Mesenchymal stem cell (in vitro differentiated cells and primary cell): Measurements from ENCODE around the gene ACCSL.
A peak's percentile ranks its signal among the peaks of the same experiment; 100 is the strongest.

Source experiments
- DNase-seq: peaks from one replicate; pipeline ENCODE4 v3.0.0-alpha.2; 2013
- H2AFZ ChIP-seq: one replicate; pipeline ENCODE4 v1.6.1; 2013; ENCODE audit warnings: low read depth, mild to moderate bottlenecking, control low read depth, inconsistent platforms, low read length, moderate library complexity
- H2AK5ac ChIP-seq: 2 replicates; pipeline ENCODE4 v1.6.1; 2013; ENCODE audit warnings: low read length, moderate library complexity, mild to moderate bottlenecking, inconsistent platforms; ENCODE audit not compliant: severe bottlenecking
- H2BK120ac ChIP-seq: one replicate; pipeline ENCODE4 v1.6.1; 2013; ENCODE audit warnings: low read depth, mild to moderate bottlenecking, inconsistent platforms, low read length, moderate library complexity
- H2BK12ac ChIP-seq, 2 experiments: one replicate each; pipeline ENCODE4 v1.6.1; 2013; ENCODE audit warnings: inconsistent platforms in 2 of 2, low read length in 2 of 2, mild to moderate bottlenecking in 2 of 2, moderate library complexity in 2 of 2, control low read depth in 1 of 2
- H2BK15ac ChIP-seq: one replicate; pipeline ENCODE4 v1.6.1; 2013; ENCODE audit warnings: mild to moderate bottlenecking, low read depth, inconsistent platforms; ENCODE audit not compliant: poor library complexity, severe bottlenecking
- H2BK5ac ChIP-seq: 2 replicates; pipeline ENCODE4 v1.6.1; 2013; ENCODE audit warnings: low read depth, mild to moderate bottlenecking, low read length, control low read depth, inconsistent platforms; ENCODE audit not compliant: poor library complexity, severe bottlenecking
- H3K14ac ChIP-seq, 2 experiments: one replicate each; pipeline ENCODE4 v1.6.1; 2013; ENCODE audit warnings: inconsistent platforms in 2 of 2, low read length in 2 of 2, control low read depth in 1 of 2, mild to moderate bottlenecking in 1 of 2, moderate library complexity in 1 of 2
- H3K18ac ChIP-seq, 2 experiments: one replicate each; pipeline ENCODE4 v1.6.1; 2013; ENCODE audit warnings: inconsistent platforms in 2 of 2, low read length in 2 of 2, control low read depth in 1 of 2, low read depth in 1 of 2, mild to moderate bottlenecking in 1 of 2
- H3K23ac ChIP-seq, 2 experiments: one replicate each; pipeline ENCODE4 v1.6.1; 2013; ENCODE audit warnings: inconsistent platforms in 2 of 2, low read length in 2 of 2, mild to moderate bottlenecking in 2 of 2, moderate library complexity in 2 of 2, control low read depth in 1 of 2
- H3K27ac ChIP-seq: 2 replicates; pipeline ENCODE4 v1.5.1; 2013; ENCODE audit warnings: mild to moderate bottlenecking, moderate library complexity, low read length, control low read depth, inconsistent platforms; ENCODE audit not compliant: poor library complexity, severe bottlenecking
- H3K27me3 ChIP-seq, 2 experiments: 2 replicates each; pipeline versions ENCODE4 v1.6.1 to v1.7.0; 2013; ENCODE audit warnings: low read length in 2 of 2, mild to moderate bottlenecking in 2 of 2, moderate library complexity in 2 of 2, control low read depth in 1 of 2, inconsistent platforms in 1 of 2; ENCODE audit not compliant: control insufficient read depth in 1 of 2, insufficient read depth in 1 of 2
- H3K36me3 ChIP-seq, 2 experiments: 2 replicates each; pipeline versions ENCODE4 v1.6.1 to v1.7.0; 2013; ENCODE audit warnings: low read length in 2 of 2, control low read depth in 1 of 2, inconsistent platforms in 1 of 2, low read depth in 1 of 2, mild to moderate bottlenecking in 1 of 2; ENCODE audit not compliant: insufficient read depth in 2 of 2, control insufficient read depth in 1 of 2
- H3K4ac ChIP-seq, 2 experiments: one replicate each; pipeline ENCODE4 v1.6.1; 2013; ENCODE audit warnings: inconsistent platforms in 2 of 2, low read length in 2 of 2, mild to moderate bottlenecking in 2 of 2, moderate library complexity in 2 of 2, control low read depth in 1 of 2, low read depth in 1 of 2
- H3K4me1 ChIP-seq: 2 replicates; pipeline ENCODE4 v1.6.1; 2013; ENCODE audit warnings: low read depth, low read length, control low read depth; ENCODE audit not compliant: control insufficient read depth, insufficient read depth
- H3K4me2 ChIP-seq: 2 replicates; pipeline ENCODE4 v1.6.1; 2013; ENCODE audit warnings: low read length, mild to moderate bottlenecking, inconsistent platforms; ENCODE audit not compliant: poor library complexity, severe bottlenecking
- H3K4me3 ChIP-seq, 2 experiments: 2 replicates each; pipeline versions ENCODE4 v1.5.1 to v1.7.0; 2013; ENCODE audit warnings: low read length in 2 of 2, mild to moderate bottlenecking in 2 of 2, control low read depth in 1 of 2, low read depth in 1 of 2; ENCODE audit not compliant: insufficient read depth in 1 of 2
- H3K79me1 ChIP-seq: replicated peaks from 2 replicates; pipeline ENCODE4 v1.6.1; 2013; ENCODE audit warnings: mild to moderate bottlenecking, control low read depth, low read length, inconsistent platforms; ENCODE audit not compliant: poor library complexity, severe bottlenecking
- H3K9ac ChIP-seq: 2 replicates; pipeline ENCODE4 v1.7.0; 2013; ENCODE audit warnings: mild to moderate bottlenecking, low read length, moderate library complexity
- H3K9me3 ChIP-seq: 2 replicates; pipeline ENCODE4 v1.7.0; 2013; ENCODE audit warnings: mild to moderate bottlenecking, low read length; ENCODE audit not compliant: control insufficient read depth
- H4K8ac ChIP-seq: one replicate; pipeline ENCODE4 v1.6.1; 2013; ENCODE audit warnings: inconsistent platforms, mild to moderate bottlenecking, low read length, moderate library complexity
- H4K91ac ChIP-seq: one replicate; pipeline ENCODE4 v1.6.1; 2013; ENCODE audit warnings: mild to moderate bottlenecking, low read length, inconsistent platforms
- WGBS: methylation state at CpG from one replicate; pipeline ENCODE4 v1.1.7; 2013; ENCODE audit warnings: mixed read lengths; 5-methylcytosine and 5-hydroxymethylcytosine counted together

Gene ACCSL

GRCh38 chr11:44006917-44007361, 40.8 kb upstream of the ACCSL start:
- Histone ChIP-seq H2BK120ac (no peak overlapping the region), H3K79me1 (no peaks in the 10 kb centered on the region), H3K4ac (no peak overlapping the region), H2BK12ac (no peak overlapping the region), H2AFZ (peak overlapping the region; percentile 31), H3K27me3 (peaks cover 0 to 26% of the 10 kb centered on the region in 2 experiments), H3K9me3 (no peaks in the 10 kb centered on the region), H2BK15ac (no peak overlapping the region), H3K23ac (no peak overlapping the region), H3K4me2 (no peak overlapping the region), H3K4me3 (no peak overlapping the region), H3K36me3 (no peaks in the 10 kb centered on the region), H3K9ac (no peak overlapping the region), H3K14ac (no peak overlapping the region), H2AK5ac (no peak overlapping the region), H3K27ac (no peak overlapping the region), H4K91ac (no peak overlapping the region), H3K4me1 (no peaks in the 10 kb centered on the region), H2BK5ac (no peak overlapping the region), H3K18ac (peak overlapping the region; percentile 27 to 55), H4K8ac (peak overlapping the region; percentile 24)
- DNase-seq = no peak
- 39% methylated on average over 11 of the region's 11 CpGs for WGBS

- no peaks in the 10 kb centered on the region for H3K36me3 ChIP-seq
- no peak overlapping the region for H2AFZ ChIP-seq
- no peak overlapping the region for H3K23ac ChIP-seq
- H3K4me1 ChIP-seq = no peaks in the 10 kb centered on the region
- H4K91ac ChIP-seq = no peak overlapping the region
- no peak overlapping the region for H2BK5ac ChIP-seq
- no peak overlapping the region for H3K18ac ChIP-seq
- H2BK15ac ChIP-seq = no peak overlapping the region
- 88% methylated on average over 5 of the region's 5 CpGs for WGBS
- no peak overlapping the region for H2AK5ac ChIP-seq
- H3K27ac ChIP-seq = no peak overlapping the region
- no peak overlapping the region for H3K9ac ChIP-seq
- H3K4ac ChIP-seq = peak overlapping the region in 1 of 2 experiments; percentile 4
- no peaks in the 10 kb centered on the region for H3K9me3 ChIP-seq
- H3K79me1 ChIP-seq = no peaks in the 10 kb centered on the region
- H3K4me2 ChIP-seq = no peak overlapping the region
- H2BK120ac ChIP-seq = no peak overlapping the region
- H3K14ac ChIP-seq = no peak overlapping the region
- H3K4me3 ChIP-seq = no peak overlapping the region
- no peak overlapping the region for H4K8ac ChIP-seq
- peaks cover 0 to 19% of the 10 kb centered on the region in 2 experiments for H3K27me3 ChIP-seq
- H2BK12ac ChIP-seq = peak overlapping the region in 1 of 2 experiments; percentile 21
- no peak for DNase-seq
These were observed 40.2 kb upstream of the ACCSL start for GRCh38 chr11:44007481-44008087.

GRCh38 chr11:44008088-44008501, 39.7 kb upstream of the ACCSL start:
- H3K27me3 ChIP-seq = peaks cover 0 to 17% of the 10 kb centered on the region in 2 experiments
- H2BK120ac ChIP-seq = no peak overlapping the region
- H3K27ac ChIP-seq = no peak overlapping the region
- H3K4ac ChIP-seq = peak overlapping the region in 1 of 2 experiments; percentile 17
- no peaks in the 10 kb centered on the region for H3K36me3 ChIP-seq
- H3K18ac ChIP-seq = no peak overlapping the region
- H2BK12ac ChIP-seq = peak overlapping the region in 1 of 2 experiments; percentile 21
- H4K8ac ChIP-seq = no peak overlapping the region
- H2BK15ac ChIP-seq = no peak overlapping the region
- no peak overlapping the region for H2AFZ ChIP-seq
- no peak overlapping the region for H3K14ac ChIP-seq
- H2BK5ac ChIP-seq = no peak overlapping the region
- WGBS = 80% methylated on average over 5 of the region's 5 CpGs
- no peak overlapping the region for H3K9ac ChIP-seq
- H2AK5ac ChIP-seq = no peak overlapping the region
- H3K4me2 ChIP-seq = no peak overlapping the region
- no peak for DNase-seq
- no peaks in the 10 kb centered on the region for H3K79me1 ChIP-seq
- no peaks in the 10 kb centered on the region for H3K9me3 ChIP-seq
- no peak overlapping the region for H4K91ac ChIP-seq
- H3K4me1 ChIP-seq = no peaks in the 10 kb centered on the region
- H3K23ac ChIP-seq = no peak overlapping the region
- H3K4me3 ChIP-seq = peak overlapping the region in 1 of 2 experiments; percentile 18

GRCh38 chr11:44008698-44009097, 39.1 kb upstream of the ACCSL start:
- Histone ChIP-seq H2AK5ac (no peak overlapping the region), H3K4me2 (no peak overlapping the region), H4K91ac (no peak overlapping the region), H3K27ac (no peak overlapping the region), H3K4me3 (no peak overlapping the region), H3K9ac (no peak overlapping the region), H3K79me1 (no peaks in the 10 kb centered on the region), H2BK120ac (no peak overlapping the region), H2AFZ (no peak overlapping the region), H2BK12ac (no peak overlapping the region), H3K23ac (no peak overlapping the region), H3K4me1 (no peaks in the 10 kb centered on the region), H3K27me3 (peaks cover 0 to 16% of the 10 kb centered on the region in 2 experiments), H2BK15ac (peak overlapping the region; percentile 8), H3K36me3 (no peaks in the 10 kb centered on the region), H3K9me3 (no peaks in the 10 kb centered on the region), H3K4ac (peak overlapping the region in 1 of 2 experiments; percentile 43), H4K8ac (no peak overlapping the region), H3K14ac (no peak overlapping the region), H3K18ac (no peak overlapping the region), H2BK5ac (no peak overlapping the region)
- 92% methylated on average over 3 of the region's 3 CpGs for WGBS
- no peak for DNase-seq
